Measurements from ENCODE around the gene CLEC7A. TPM values are rescaled to one million over a fixed set of nuclear protein-coding genes. Genes with fewer than 3 reads are reported as not detected.

Gene CLEC7A
- total RNA-seq, 4 donors from 2014 or later = 2.9 to 83.4 (median 4.6) TPM

DNA sequence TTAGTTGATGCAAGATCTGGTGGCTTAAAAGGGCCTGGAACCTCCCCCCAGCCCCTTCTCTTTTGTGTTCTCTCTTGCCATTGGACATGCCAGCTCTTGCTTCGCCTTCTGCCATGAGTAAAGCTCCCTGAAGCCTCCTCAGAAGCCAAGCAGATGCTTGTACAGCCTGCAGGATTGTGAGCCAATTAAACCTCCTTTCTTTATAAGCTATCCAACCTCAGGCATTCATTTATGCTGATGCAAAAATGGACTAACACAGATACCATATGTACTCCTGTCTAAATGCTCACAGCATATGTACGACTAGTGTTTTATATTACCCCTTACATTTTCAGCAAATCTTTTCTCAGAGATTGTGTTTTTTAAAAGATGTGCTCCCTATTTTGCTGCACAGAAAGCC is 57.9 kb downstream of the CLEC7A start:
- 89 to 100% methylated on average over 1 to 2 of the region's 2 CpGs for WGBS, 2 donors (ENCODE audit: low coverage in 1 of 2)
- H3K27me3 ChIP-seq = no peaks in the 10 kb centered on the region
- TF ChIP-seq, protein P1, sequence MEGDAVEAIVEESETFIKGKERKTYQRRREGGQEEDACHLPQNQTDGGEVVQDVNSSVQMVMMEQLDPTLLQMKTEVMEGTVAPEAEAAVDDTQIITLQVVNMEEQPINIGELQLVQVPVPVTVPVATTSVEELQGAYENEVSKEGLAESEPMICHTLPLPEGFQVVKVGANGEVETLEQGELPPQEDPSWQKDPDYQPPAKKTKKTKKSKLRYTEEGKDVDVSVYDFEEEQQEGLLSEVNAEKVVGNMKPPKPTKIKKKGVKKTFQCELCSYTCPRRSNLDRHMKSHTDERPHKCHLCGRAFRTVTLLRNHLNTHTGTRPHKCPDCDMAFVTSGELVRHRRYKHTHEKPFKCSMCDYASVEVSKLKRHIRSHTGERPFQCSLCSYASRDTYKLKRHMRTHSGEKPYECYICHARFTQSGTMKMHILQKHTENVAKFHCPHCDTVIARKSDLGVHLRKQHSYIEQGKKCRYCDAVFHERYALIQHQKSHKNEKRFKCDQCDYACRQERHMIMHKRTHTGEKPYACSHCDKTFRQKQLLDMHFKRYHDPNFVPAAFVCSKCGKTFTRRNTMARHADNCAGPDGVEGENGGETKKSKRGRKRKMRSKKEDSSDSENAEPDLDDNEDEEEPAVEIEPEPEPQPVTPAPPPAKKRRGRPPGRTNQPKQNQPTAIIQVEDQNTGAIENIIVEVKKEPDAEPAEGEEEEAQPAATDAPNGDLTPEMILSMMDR (IDR thresholded peaks at IDR 0.05) = no peak
- TF ChIP-seq POLR2AphosphoS5 (IDR thresholded peaks at IDR 0.05) = no peak
- TF ChIP-seq POLR2A (IDR thresholded peaks at IDR 0.05) = no peak
- no peak for TF ChIP-seq EP300 (IDR thresholded peaks at IDR 0.05; ENCODE audit: low read depth)
- DNase-seq = no peak
- no peaks in the 10 kb centered on the region for H3K9me3 ChIP-seq
- no peaks in the 10 kb centered on the region for H3K36me3 ChIP-seq
- no peak overlapping the region for H3K27ac ChIP-seq
- H3K4me3 ChIP-seq = no peak overlapping the region
- H3K4me1 ChIP-seq = peaks cover 0 to 4% (median under 1%) of the 10 kb centered on the region in 4 donors
- intact Hi-C loops (cut with DNase I; ENCODE audit: low total_unique reads) = no loop called here
- in situ Hi-C loops (cut with MboI; ENCODE audit: low pct_ligation_motif_present in 1 of 4, low pct_unique_long_range_greater_than_20kb in 1 of 4, low sequenced_read_pairs in 3 of 4) = no loop called here

DNA sequence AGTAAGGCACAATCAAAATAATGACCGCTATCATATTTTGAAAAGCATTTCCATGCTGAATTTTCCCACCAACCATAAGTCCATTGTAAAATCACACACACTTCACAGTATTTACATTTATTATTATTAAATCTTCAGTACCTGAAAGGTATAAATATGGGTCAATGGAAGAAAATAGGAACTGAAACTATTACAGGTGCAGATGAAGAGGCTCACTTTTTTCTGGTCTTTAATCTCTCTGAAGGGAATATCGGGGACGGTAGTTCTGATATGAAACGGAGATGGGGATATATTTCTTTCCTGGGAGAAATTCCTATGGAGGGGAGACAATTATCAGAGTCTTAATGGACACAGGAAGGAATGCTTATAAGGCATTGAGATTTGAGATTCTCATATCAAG is 59.6 kb downstream of the CLEC7A start:
- no peaks in the 10 kb centered on the region for H3K9me3 ChIP-seq
- TF ChIP-seq POLR2AphosphoS5 (IDR thresholded peaks at IDR 0.05) (no peak), EP300 (IDR thresholded peaks at IDR 0.05; ENCODE audit: low read depth) (no peak), POLR2A (IDR thresholded peaks at IDR 0.05) (no peak)
- TF ChIP-seq, protein P1 (IDR thresholded peaks at IDR 0.05) = no peak
- no peak overlapping the region for H3K4me3 ChIP-seq
- WGBS, 2 donors (ENCODE audit: low coverage in 1 of 2) = 78 to 87% methylated on average over 4 of the region's 4 CpGs
- no peak overlapping the region for H3K27ac ChIP-seq
- H3K4me1 ChIP-seq = peaks cover 0 to 6% (median 2%) of the 10 kb centered on the region in 4 donors
- DNase-seq = no peak
- no peaks in the 10 kb centered on the region for H3K36me3 ChIP-seq
- in situ Hi-C loops (cut with MboI; ENCODE audit: low pct_ligation_motif_present in 1 of 4, low pct_unique_long_range_greater_than_20kb in 1 of 4, low sequenced_read_pairs in 3 of 4) (no loop called here), intact Hi-C loops (cut with DNase I; ENCODE audit: low total_unique reads) (no loop called here)
- no peaks in the 10 kb centered on the region for H3K27me3 ChIP-seq

DNA sequence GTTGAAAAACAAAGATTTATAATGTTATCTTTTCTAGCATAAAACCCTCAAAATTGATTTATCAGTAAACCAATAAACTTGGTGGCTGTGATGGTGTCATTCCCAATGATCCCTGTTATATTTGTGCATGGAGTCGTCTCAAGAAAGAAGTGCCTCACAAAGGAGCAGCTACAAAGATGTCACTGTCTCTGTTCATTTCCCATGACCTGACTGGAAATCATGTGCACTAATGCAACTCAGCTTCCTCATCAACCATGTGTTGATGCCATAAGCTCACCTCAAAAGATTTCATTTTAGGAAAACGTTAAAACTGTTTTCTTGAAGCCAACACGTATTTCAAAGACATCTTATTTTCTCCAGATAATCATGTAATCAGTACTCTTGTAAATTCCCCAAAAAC is 60.0 kb downstream of the CLEC7A start:
- DNase-seq = no peak
- Histone ChIP-seq H3K9me3 (no peaks in the 10 kb centered on the region), H3K36me3 (no peaks in the 10 kb centered on the region), H3K4me1 (peaks cover 0 to 6% (median 2%) of the 10 kb centered on the region in 4 donors), H3K27ac (no peak overlapping the region), H3K4me3 (no peak overlapping the region), H3K27me3 (no peaks in the 10 kb centered on the region)
- WGBS, 2 donors (ENCODE audit: low coverage in 1 of 2) = 25% methylated on average over 2 to 3 of the region's 3 CpGs
- in situ Hi-C loops (cut with MboI; ENCODE audit: low pct_ligation_motif_present in 1 of 4, low pct_unique_long_range_greater_than_20kb in 1 of 4, low sequenced_read_pairs in 3 of 4) = no loop called here
- TF ChIP-seq, protein P1 (IDR thresholded peaks at IDR 0.05) = no peak
- TF ChIP-seq POLR2A (IDR thresholded peaks at IDR 0.05) (no peak), POLR2AphosphoS5 (IDR thresholded peaks at IDR 0.05) (no peak), EP300 (IDR thresholded peaks at IDR 0.05; ENCODE audit: low read depth) (no peak)
- intact Hi-C loops (cut with DNase I; ENCODE audit: low total_unique reads) = no loop called here

DNA sequence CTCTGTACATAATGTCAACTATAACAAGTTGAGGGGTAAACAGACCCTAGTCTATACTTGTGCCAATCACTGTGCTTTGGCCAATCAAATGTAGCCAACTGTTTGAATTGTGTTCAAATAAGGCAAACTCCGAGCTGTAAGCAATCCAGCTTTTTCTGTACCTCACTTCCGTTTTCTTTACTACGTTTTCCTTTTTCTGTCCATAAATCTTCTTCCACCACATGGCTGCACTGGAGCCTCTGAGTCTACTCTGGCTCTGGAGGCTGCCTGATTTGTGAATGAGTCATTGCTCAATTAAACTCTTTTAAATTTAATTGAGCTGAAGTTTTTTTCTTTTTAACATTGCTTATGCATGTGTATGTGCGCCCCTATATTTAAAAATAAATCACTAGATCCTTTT is 60.9 kb downstream of the CLEC7A start:
- H3K36me3 ChIP-seq = no peaks in the 10 kb centered on the region
- peaks cover 0 to 6% (median 2%) of the 10 kb centered on the region in 4 donors for H3K4me1 ChIP-seq
- H3K9me3 ChIP-seq = no peaks in the 10 kb centered on the region
- TF ChIP-seq EP300 (IDR thresholded peaks at IDR 0.05; ENCODE audit: low read depth) (no peak), POLR2A (IDR thresholded peaks at IDR 0.05) (no peak), POLR2AphosphoS5 (IDR thresholded peaks at IDR 0.05) (no peak)
- TF ChIP-seq, protein P1 (IDR thresholded peaks at IDR 0.05) = no peak
- no peak overlapping the region for H3K4me3 ChIP-seq
- 42 to 43% methylated on average over 4 of the region's 4 CpGs for WGBS, 2 donors (ENCODE audit: low coverage in 1 of 2)
- no peaks in the 10 kb centered on the region for H3K27me3 ChIP-seq
- H3K27ac ChIP-seq = peak overlapping the region in 3 of 4 donors; percentile 24 to 56 (median 51)
- intact Hi-C loops (cut with DNase I; ENCODE audit: low total_unique reads) = no loop called here
- DNase-seq = no peak
- in situ Hi-C loops (cut with MboI; ENCODE audit: low pct_ligation_motif_present in 1 of 4, low pct_unique_long_range_greater_than_20kb in 1 of 4, low sequenced_read_pairs in 3 of 4) = no loop called here
